Pancreas (tissue), 10 donors: Measurements from ENCODE around the gene MMP24OS. TPM values are rescaled to one million over a fixed set of nuclear protein-coding genes. Genes with fewer than 3 reads are reported as not detected.
A peak's percentile ranks its signal among the peaks of the same experiment; 100 is the strongest.

Source experiments
- ATAC-seq, 4 donors: fragments of 200-7000 bp; cut with Tn5 transposase; one replicate each; pipeline versions ENCODE4 v1.8.0 to v1.9.1; 2020; ENCODE audit warnings: mild to moderate bottlenecking in 4 of 4, moderate library complexity in 4 of 4
- DNase-seq, 6 donors: peaks; one replicate each; pipeline ENCODE4 v3.0.0-alpha.2; 2020
- FAIRE-seq: peaks from 2 replicates; lab custom pipeline; 2012; peaks lifted over from hg19 to GRCh38; lab: Jason Lieb, UNC
- H3K27ac ChIP-seq, 4 donors: fragments of 200-600 bp; sonication (generic); 1 replicate in 3 of 4; 2 replicates in 1 of 4; pipeline versions ENCODE4 v1.5.0 to v1.8.0; 2020
- H3K27me3 ChIP-seq, 4 donors: fragments of 200-600 bp; one replicate each; pipeline ENCODE4 v1.8.0; 2021
- H3K36me3 ChIP-seq, 3 donors: fragments of 200-600 bp; sonication (generic) in 1 of 3; one replicate each; pipeline versions ENCODE4 v1.5.0 to v1.8.0; 2020 to 2021
- H3K4me1 ChIP-seq, 3 donors: fragments of 200-600 bp; one replicate each; pipeline ENCODE4 v1.8.0; 2021
- H3K4me3 ChIP-seq, 4 donors: fragments of 200-600 bp; sonication (generic) in 2 of 4; one replicate each; pipeline versions ENCODE4 v1.5.0 to v1.8.0; 2020 to 2021
- H3K9me3 ChIP-seq, 4 donors: fragments of 200-600 bp; one replicate each; pipeline ENCODE4 v1.8.0; 2021
- CTCF ChIP-seq, 4 donors: fragments of 200-600 bp; sonication (generic) in 3 of 4; IDR thresholded peaks; one replicate each; pipeline versions ENCODE4 v1.5.0 to v1.8.0; 2021; ENCODE audit warnings: antibody characterized with exemption in 4 of 4
- WGBS, 2 donors: extraction: QIAGEN DNeasy Blood & Tissue Kit; methylation state at CpG; one replicate each; pipeline ENCODE4 v1.1.7; 2013; 5-methylcytosine and 5-hydroxymethylcytosine counted together
- intact Hi-C, 3 donors: fragments of 100-400 bp; cut with DNase I; formaldehyde crosslinking; loops; one replicate each; pipeline versions ENCODE4 v1.11.1 to v1.14.2; 2022
- polyA plus RNA-seq, 2 donors: library from polyadenylated mRNA; stranded (reverse); fragments of 200-250 nt; gene quantifications; one replicate each; pipeline ENCODE4 v1.2.3, GENCODE V29; 2013
- total RNA-seq, 6 donors: library from RNA; stranded (reverse); fragmentation: NEBNext Ultra II Directional in 4 of 6; extraction: Animal tissue kit (Norgen Biotek cat#: 25700) in 4 of 6; gene quantifications; one replicate each; pipeline versions ENCODE4 v1.2.1 to v1.2.4, GENCODE V29; 2021 to 2023
- donor health status: healthy with polysubstance abuse.
- donor health status: DM: no; HTN: no; CAD: no; lungs with moderate emphysema.
- donor health status: DM: no; HTN: no; CAD: no.
- donor health status: control.
- donor health status: control.
- donor health status: Bipolar disorder and iron deficiency.
- donor health status: DM: yes; HTN: yes; CAD: no.
- donor health status: DM: no; HTN: no; CAD: no.
- donor health status: DM: no; HTN: no; CAD: no.
- donor health status: DM: yes; HTN: yes; CAD: no.

MMP24OS gene
- total and polyA plus RNA-seq, 8 donors = 28.9 to 74.9 (median 45.8) TPM

DNA sequence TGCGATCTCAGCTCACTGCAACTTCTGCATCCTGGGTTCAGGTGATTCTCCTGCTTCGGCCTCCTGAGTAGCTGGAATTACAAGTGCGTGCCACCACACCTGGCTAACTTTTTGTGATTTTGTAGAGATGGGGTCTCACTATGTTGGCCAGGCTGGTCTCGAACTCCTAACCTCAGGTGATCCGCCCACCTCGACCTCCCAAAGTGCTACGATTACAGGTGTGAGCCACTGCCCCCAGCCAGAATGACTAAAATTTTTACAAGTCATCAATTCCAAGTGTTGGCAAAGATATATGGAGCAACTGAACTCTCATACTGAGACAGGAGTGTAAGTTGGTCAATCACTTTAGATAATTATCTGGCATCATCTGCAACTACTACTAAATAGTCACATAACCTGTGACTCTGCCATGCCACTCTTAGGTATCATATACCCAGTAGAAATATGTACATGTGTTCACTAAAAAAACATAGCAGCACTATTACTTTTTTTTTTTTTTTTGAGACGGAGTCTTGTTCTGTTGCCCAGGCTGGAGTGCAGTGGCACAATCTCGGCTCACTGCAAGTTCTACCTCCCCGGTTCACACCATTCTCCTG, 3.7 kb upstream of the MMP24OS start:
- ATAC-seq (no peak), DNase-seq (no peak), FAIRE-seq (no peak)
- Histone ChIP-seq H3K27ac (no peak overlapping the region), H3K9me3 (no peaks in the 10 kb centered on the region), H3K4me1 (peaks cover 0 to 19% (median 3%) of the 10 kb centered on the region in 3 donors), H3K36me3 (peaks cover 5 to 19% (median 17%) of the 10 kb centered on the region in 3 donors), H3K27me3 (no peaks in the 10 kb centered on the region), H3K4me3 (no peak overlapping the region)
- WGBS, 2 donors = 96 to 97% methylated on average over 10 of the region's 10 CpGs
- TF ChIP-seq CTCF (IDR thresholded peaks at IDR 0.05) = no peak
- intact Hi-C loops = no loop called here

GRCh38 chr20:35280523-35280922, 2.6 kb upstream of the MMP24OS start:
- intact Hi-C loops = no loop called here

DNA sequence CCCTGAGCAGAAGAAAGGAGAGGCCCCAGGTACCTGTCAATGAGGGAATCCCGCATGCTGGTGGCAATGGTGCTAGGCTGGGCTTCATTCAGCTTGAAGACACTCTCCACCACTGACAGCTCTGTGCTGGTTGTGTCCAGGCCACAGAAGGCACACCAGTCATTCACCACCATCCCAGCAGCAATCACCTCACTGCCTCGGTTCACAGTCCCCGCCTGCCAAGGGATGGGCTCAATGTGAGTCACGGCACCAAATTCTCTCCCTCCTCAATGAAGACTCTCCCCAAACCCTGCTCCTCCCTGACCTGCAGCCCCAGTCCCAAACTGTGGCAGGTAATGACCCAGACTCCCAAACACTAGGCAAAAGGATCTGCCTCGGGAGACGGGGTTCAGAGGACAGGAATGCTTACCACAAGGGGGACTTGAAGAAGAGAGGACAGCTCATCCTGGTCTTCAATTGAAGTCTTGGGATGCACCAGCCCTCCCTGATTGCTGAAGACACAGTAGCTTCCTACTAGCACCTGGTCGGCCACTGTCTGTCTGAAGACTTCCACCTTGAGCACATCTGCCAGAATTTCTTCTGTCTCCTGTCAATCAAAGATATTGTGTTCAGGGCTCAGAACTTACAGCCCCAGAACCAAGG, 1.7 kb upstream of the MMP24OS start:
- intact Hi-C loops = loop anchor here in 1 of 3 donors (10.0 kb wide), 1 partner anchor 435 kb away; no protein-coding TSS in a partner anchor
- Histone ChIP-seq H3K4me1 (peaks cover 0 to 25% (median 6%) of the 10 kb centered on the region in 3 donors), H3K27ac (no peak overlapping the region), H3K36me3 (peaks cover 5 to 19% (median 17%) of the 10 kb centered on the region in 3 donors), H3K27me3 (no peaks in the 10 kb centered on the region), H3K9me3 (no peaks in the 10 kb centered on the region), H3K4me3 (no peak overlapping the region)
- 86 to 87% methylated on average over 7 of the region's 7 CpGs for WGBS, 2 donors
- ATAC-seq (no peak), DNase-seq (no peak), FAIRE-seq (no peak)
- TF ChIP-seq CTCF (IDR thresholded peaks at IDR 0.05) = no peak

More at GRCh38 chr20:35280523-35280922, 2.6 kb upstream of the MMP24OS start:
- DNase-seq = no peak
- Histone ChIP-seq H3K36me3 (peaks cover 5 to 19% (median 17%) of the 10 kb centered on the region in 3 donors), H3K9me3 (no peaks in the 10 kb centered on the region), H3K27me3 (no peaks in the 10 kb centered on the region), H3K4me1 (peaks cover 0 to 25% (median 6%) of the 10 kb centered on the region in 3 donors), H3K4me3 (no peak overlapping the region), H3K27ac (no peak overlapping the region)
- no peak for TF ChIP-seq CTCF (IDR thresholded peaks at IDR 0.05)
- WGBS, 2 donors = 90 to 95% methylated on average over 6 of the region's 6 CpGs
- ATAC-seq = no peak
- no peak for FAIRE-seq

DNA sequence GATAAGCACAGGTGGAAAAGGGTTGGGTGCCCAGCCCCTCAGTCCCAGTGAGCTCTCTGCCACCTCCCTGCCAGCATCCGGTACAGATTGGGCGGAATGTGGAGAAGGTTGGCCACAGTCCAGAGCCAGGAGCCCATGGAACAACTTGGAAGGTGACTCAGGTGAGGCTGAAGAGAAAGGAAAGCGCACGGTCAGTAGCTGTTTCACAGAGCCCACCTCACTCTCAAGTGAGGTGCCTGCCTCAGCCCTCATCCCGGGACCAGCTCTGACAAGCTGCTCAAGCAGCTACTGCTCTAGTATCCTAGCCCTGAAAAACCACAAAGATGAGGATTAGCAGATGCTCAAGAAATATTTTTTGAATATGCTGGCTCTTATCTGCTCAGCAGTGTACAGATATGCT, 1.1 kb upstream of the MMP24OS start:
- Histone ChIP-seq H3K27me3 (no peaks in the 10 kb centered on the region), H3K9me3 (no peaks in the 10 kb centered on the region), H3K27ac (peak overlapping the region in 1 of 4 donors; percentile 98), H3K4me3 (no peak overlapping the region), H3K4me1 (peaks cover 0 to 25% (median 6%) of the 10 kb centered on the region in 3 donors), H3K36me3 (peaks cover 5 to 19% (median 17%) of the 10 kb centered on the region in 3 donors)
- TF ChIP-seq CTCF (IDR thresholded peaks at IDR 0.05) = no peak
- WGBS, 2 donors = 80 to 82% methylated on average over 5 of the region's 5 CpGs
- ATAC-seq = no peak
- peak in 1 of 6 donors; percentile 33 for DNase-seq
- FAIRE-seq = no peak
- intact Hi-C loops = loop anchor here in 1 of 3 donors (10.0 kb wide), 1 partner anchor 434 kb away; no protein-coding TSS in a partner anchor
